K562 (cell line): Measurements from ENCODE around the gene ELMOD1. TPM values are rescaled to one million over a fixed set of nuclear protein-coding genes. Genes with fewer than 3 reads are reported as not detected.

Source experiments
- ATAC-seq: fragments of 200-7000 bp; cut with Tn5 transposase; 3 replicates; pipeline ENCODE4 v1.9.1; 2020; ENCODE audit warnings: moderate library complexity
- BruUV-seq: library from RNA; stranded (reverse); fragments of 400-500 nt; replicated peaks from 2 replicates; lab custom pipeline; 2021; lab: Mats Ljungman, UMichigan
- CTCF ChIA-PET: fragments of 300-600 bp; formaldehyde crosslinking; extraction: SDS; loops from one replicate; lab custom pipeline; 2021; ENCODE audit warnings: low intra/inter-chr PET ratio; lab: Yijun Ruan, JAX
- POLR2A ChIA-PET: fragments of 300-600, 350-650 bp; sonication (Branson Sonifier 250); formaldehyde crosslinking; extraction: SDS; loops from one replicate; lab custom pipeline; 2021; ENCODE audit warnings: antibody characterized with exemption, inconsistent platforms; lab: Yijun Ruan, JAX
- DNase-seq, 4 experiments: peaks; one replicate each; pipeline versions ENCODE4 v3.0.0 to v3.0.0-alpha.2; 2011 to 2018; ENCODE audit warnings: low spot score in 3 of 4, mixed read lengths in 3 of 4; ENCODE audit errors: extremely low read depth in 1 of 4
- FAIRE-seq: peaks from 2 replicates; lab custom pipeline; 2011; peaks lifted over from hg19 to GRCh38; lab: Jason Lieb, UNC
- H2AFZ ChIP-seq: 2 replicates; pipeline ENCODE4 v1.6.0; 2011; ENCODE audit warnings: low read depth, low read length, control low read depth, inconsistent platforms
- H3K27ac ChIP-seq: fragments of 200-600 bp; 3 replicates; pipeline ENCODE4 v1.8.0; 2011; ENCODE audit warnings: low read depth, mild to moderate bottlenecking, control low read depth, inconsistent platforms, low read length, moderate library complexity, mixed read lengths; ENCODE audit errors: extremely low read depth
- H3K27me3 ChIP-seq, 2 experiments: fragments of 300-600 bp in 1 of 2; 2 replicates in 1 of 2; 3 replicates in 1 of 2; pipeline versions ENCODE4 v1.6.0 to v1.8.0; 2011; ENCODE audit warnings: inconsistent platforms in 2 of 2, low read length in 2 of 2, mild to moderate bottlenecking in 1 of 2, mixed read lengths in 1 of 2, moderate library complexity in 1 of 2; ENCODE audit not compliant: control insufficient read depth in 2 of 2, insufficient read depth in 2 of 2
- H3K36me3 ChIP-seq: fragments of 300-600 bp; 3 replicates; pipeline ENCODE4 v1.8.0; 2011; ENCODE audit warnings: mild to moderate bottlenecking, low read length, inconsistent platforms; ENCODE audit not compliant: control insufficient read depth, insufficient read depth
- H3K4me1 ChIP-seq, 2 experiments: fragments of 200-600 bp in 1 of 2; replicated peaks in 1 of 2; 2 replicates in 1 of 2; 3 replicates in 1 of 2; pipeline versions ENCODE4 v1.5.1 to v1.8.0; 2011; ENCODE audit warnings: inconsistent platforms in 2 of 2, low read length in 2 of 2, mild to moderate bottlenecking in 1 of 2, mixed read lengths in 1 of 2, moderate library complexity in 1 of 2; ENCODE audit not compliant: control insufficient read depth in 2 of 2, insufficient read depth in 2 of 2
- H3K4me2 ChIP-seq: 2 replicates; pipeline ENCODE4 v1.6.1; 2011; ENCODE audit warnings: low read length, control low read depth, inconsistent platforms, mixed read lengths; ENCODE audit not compliant: insufficient read depth
- H3K4me3 ChIP-seq: fragments of 200-600 bp; sonication (generic), shearing (Covaris generic); 2 replicates; pipeline ENCODE4 v1.5.1; 2016; ENCODE audit warnings: control low read depth, inconsistent platforms
- H3K79me2 ChIP-seq: fragments of 200-600 bp; 3 replicates; pipeline ENCODE4 v1.8.0; 2011; ENCODE audit warnings: low read length, inconsistent platforms; ENCODE audit not compliant: control insufficient read depth, insufficient read depth
- H3K9ac ChIP-seq, 2 experiments: 2 replicates each; pipeline versions ENCODE4 v1.6.0 to v1.6.1; 2011; ENCODE audit warnings: low read depth in 2 of 2, low read length in 2 of 2, control low read depth in 1 of 2, inconsistent platforms in 1 of 2, mild to moderate bottlenecking in 1 of 2, mixed read lengths in 1 of 2; ENCODE audit not compliant: insufficient read depth in 1 of 2
- H3K9me1 ChIP-seq: one replicate; pipeline ENCODE4 v1.6.0; 2011; ENCODE audit warnings: inconsistent platforms, mild to moderate bottlenecking, low read length, moderate library complexity; ENCODE audit not compliant: control insufficient read depth, insufficient read depth
- H3K9me3 ChIP-seq: replicated peaks from 2 replicates; pipeline ENCODE4 v1.5.1; 2011; ENCODE audit warnings: low read depth, low read length, inconsistent platforms; ENCODE audit not compliant: control insufficient read depth, insufficient read depth
- H4K20me1 ChIP-seq: replicated peaks from 2 replicates; pipeline ENCODE4 v1.6.1; 2011; ENCODE audit warnings: low read length, inconsistent platforms, mixed read lengths; ENCODE audit not compliant: control insufficient read depth, insufficient read depth
- CEBPB ChIP-seq: fragments of 450-650 bp; IDR thresholded peaks from 2 replicates; pipeline ENCODE4 v1.6.1; 2016; ENCODE audit warnings: missing genetic modification characterization, missing compliant biosample characterization
- CREB1 ChIP-seq, 2 experiments: sonication (generic) in 1 of 2; formaldehyde crosslinking in 1 of 2; IDR thresholded peaks; 2 replicates each; pipeline versions ENCODE4 v1.6.1 to v1.8.0; 2012 to 2022; ENCODE audit warnings: inconsistent platforms in 1 of 2, mild to moderate bottlenecking in 1 of 2, missing genetic modification reagents in 1 of 2, moderate library complexity in 1 of 2
- EP300 ChIP-seq: IDR thresholded peaks from 2 replicates; pipeline ENCODE4 v1.6.1; 2012; ENCODE audit warnings: low read length, improper control_type of control experiment
- JUND ChIP-seq, 2 experiments: IDR thresholded peaks; 2 replicates in 1 of 2; 3 replicates in 1 of 2; pipeline ENCODE4 v1.6.1; 2011; ENCODE audit warnings: borderline replicate concordance in 2 of 2, low read depth in 2 of 2, low read length in 2 of 2, improper control_type of control experiment in 1 of 2, missing biosample characterization in 1 of 2, missing genetic modification characterization in 1 of 2, missing genetic modification reagents in 1 of 2
- KLF16 ChIP-seq: IDR thresholded peaks from 2 replicates; pipeline ENCODE4 v1.6.1; 2016; ENCODE audit warnings: antibody characterized with exemption
- MTA3 ChIP-seq: fragments of 450-650 bp; formaldehyde crosslinking; IDR thresholded peaks from 2 replicates; pipeline ENCODE4 v1.6.1; 2017; ENCODE audit warnings: mild to moderate bottlenecking, borderline replicate concordance
- NFXL1 ChIP-seq: fragments of 450-650 bp; formaldehyde crosslinking; IDR thresholded peaks from 2 replicates; pipeline ENCODE4 v1.4.0; 2021; ENCODE audit warnings: mild to moderate bottlenecking
- SAP30 ChIP-seq: fragments of 200-600 bp; sonication (generic); IDR thresholded peaks from 2 replicates; pipeline ENCODE4 v1.6.1; 2012; ENCODE audit warnings: borderline replicate concordance, low read depth, mild to moderate bottlenecking, moderate library complexity, low read length, control low read depth, inconsistent platforms; ENCODE audit not compliant: insufficient read depth, poor library complexity, severe bottlenecking
- TARDBP ChIP-seq: fragments of 450-650 bp; IDR thresholded peaks from 2 replicates; pipeline ENCODE4 v1.6.1; 2016
- TEAD1 ChIP-seq, 2 experiments: fragments of 450-650 bp in 1 of 2; sonication (generic) in 1 of 2; formaldehyde crosslinking; IDR thresholded peaks; 2 replicates each; pipeline versions ENCODE4 v1.4.0 to v1.8.0; 2020 to 2022; ENCODE audit warnings: mild to moderate bottlenecking in 2 of 2, missing genetic modification reagents in 1 of 2
- U2AF1 ChIP-seq: fragments of 200-400 bp; formaldehyde crosslinking; optimal IDR thresholded peaks from 2 replicates; pipeline ENCODE3; 2017; ENCODE audit warnings: mild to moderate bottlenecking, low read depth, low read length, moderate library complexity
- ZNF507 ChIP-seq: conservative IDR thresholded peaks from 2 replicates; pipeline ENCODE4 v1.6.1; 2017; ENCODE audit warnings: missing genetic modification characterization, missing compliant biosample characterization
- WGBS: fragments of 100-300 bp; shearing (Covaris generic); methylation state at CpG from one replicate; pipeline ENCODE4 v1.1.6; 2016; ENCODE audit warnings: low coverage, mixed read lengths; ENCODE audit not compliant: insufficient coverage; ENCODE audit errors: missing lambda C conversion rate; 5-methylcytosine and 5-hydroxymethylcytosine counted together
- in situ Hi-C: fragments of 300-500 bp; cut with MboI; formaldehyde crosslinking; loops from 4 replicates; pipeline ENCODE4 v1.15.0; 2018; ENCODE audit warnings: inconsistent platforms, mixed read lengths
- intact Hi-C: fragments of 100-400 bp; cut with micrococcal nuclease; formaldehyde crosslinking; loops from 2 replicates; pipeline ENCODE4 v1.14.2; 2022
- polyA plus RNA-seq, 8 experiments: library from polyadenylated mRNA; depleted of rRNA in 4 of 8; stranded (reverse) in 5 of 8; unstranded in 3 of 8; fragments of >200 nt; fragmentation: Nextera tagmentation in 2 of 8; fragmentation: Illumina TruSeq in 1 of 8; extraction: Ambion mirVana in 2 of 8; extraction: Trizol in 1 of 8; gene quantifications; 2 replicates each; pipeline versions ENCODE4 v1.2.1 to v1.2.3, GENCODE V29; 2011 to 2014; ENCODE audit warnings: inconsistent platforms in 1 of 8, missing spikeins in 1 of 8
- total RNA-seq, 7 experiments: library from RNA; depleted of rRNA in 6 of 7; stranded (reverse); fragments of >200 nt in 6 of 7; fragmentation: Illumina TruSeq in 2 of 7; extraction: Trizol in 2 of 7; gene quantifications; 2 replicates each; pipeline versions ENCODE4 v1.2.1 to v1.2.3, GENCODE V29; 2011 to 2021; ENCODE audit warnings: low replicate concordance in 1 of 7
- TF ChIP-seq, protein P1 (sequence below): sonication (generic); formaldehyde crosslinking; IDR thresholded peaks from 2 replicates; pipeline ENCODE4 v1.8.1; 2023; ENCODE audit warnings: missing genetic modification reagents, mild to moderate bottlenecking, borderline replicate concordance
- TF ChIP-seq, protein P2 (sequence below): sonication (generic); formaldehyde crosslinking; IDR thresholded peaks from 2 replicates; pipeline ENCODE4 v1.8.1; 2023; ENCODE audit warnings: mild to moderate bottlenecking, missing genetic modification reagents

Gene ELMOD1
- total and polyA plus RNA-seq, 9 of the 15 experiments (the other 6 are each of a cell fraction or from before 2014, with no cell fraction given) = not detected

DNA sequence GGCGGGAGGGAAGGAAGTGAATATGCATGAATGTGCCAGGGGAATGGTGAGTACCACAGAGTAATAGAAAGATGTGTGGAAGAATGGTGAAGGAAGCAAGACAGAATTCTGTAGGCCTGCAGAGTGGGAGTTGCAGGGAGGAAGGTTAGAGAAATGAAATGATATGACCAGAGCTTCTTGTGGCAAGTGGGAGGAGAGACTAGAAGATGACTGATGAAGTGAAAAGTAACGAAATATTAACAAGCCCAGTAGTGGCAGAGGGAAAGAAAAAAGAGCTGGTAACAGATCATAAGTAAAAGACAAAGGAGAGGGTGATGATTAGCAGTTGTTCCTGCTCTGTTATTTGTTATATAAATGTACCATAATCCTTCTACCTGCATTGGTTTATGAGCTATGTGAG is 24.4 kb upstream of the ELMOD1 start:
- no peaks in the 10 kb centered on the region for H3K36me3 ChIP-seq
- H3K4me1 ChIP-seq = peaks cover 9 to 25% of the 10 kb centered on the region in 2 experiments
- no peaks in the 10 kb centered on the region for H3K9me1 ChIP-seq
- peak overlapping the region; percentile 86 for H3K27ac ChIP-seq
- H3K9ac ChIP-seq = no peak overlapping the region
- CTCF ChIA-PET = no interaction called here
- H3K9me3 ChIP-seq = no peaks in the 10 kb centered on the region
- peak in 2 of 4 experiments; percentile 24 to 34 for DNase-seq
- POLR2A ChIA-PET = interaction anchor here (0.9 to 1.5 kb wide), 2 partner anchors 10 to 17 kb away, joined by 3 to 5 read pairs; no protein-coding TSS in a partner anchor
- peak overlapping the region; percentile 91 for H3K4me2 ChIP-seq
- no peak overlapping the region for H3K4me3 ChIP-seq
- no peaks in the 10 kb centered on the region for H3K27me3 ChIP-seq
- peak overlapping the region; percentile 99 for H2AFZ ChIP-seq
- FAIRE-seq = no peak
- H3K79me2 ChIP-seq = peaks cover 33% of the 10 kb centered on the region
- WGBS = 29% methylated on average over 2 of the region's 2 CpGs
- no TSS peak for BruUV-seq
- no peaks in the 10 kb centered on the region for H4K20me1 ChIP-seq
- in situ Hi-C loops (no loop called here), intact Hi-C loops (loop anchor here (1.0 to 5.0 kb wide), 3 partner anchors 9 to 331 kb away; partner anchors contain the start of gene SLC35F2)
- peak; percentile 3; the same call in 2 of the 3 replicates for ATAC-seq
- TF ChIP-seq, protein P1, sequence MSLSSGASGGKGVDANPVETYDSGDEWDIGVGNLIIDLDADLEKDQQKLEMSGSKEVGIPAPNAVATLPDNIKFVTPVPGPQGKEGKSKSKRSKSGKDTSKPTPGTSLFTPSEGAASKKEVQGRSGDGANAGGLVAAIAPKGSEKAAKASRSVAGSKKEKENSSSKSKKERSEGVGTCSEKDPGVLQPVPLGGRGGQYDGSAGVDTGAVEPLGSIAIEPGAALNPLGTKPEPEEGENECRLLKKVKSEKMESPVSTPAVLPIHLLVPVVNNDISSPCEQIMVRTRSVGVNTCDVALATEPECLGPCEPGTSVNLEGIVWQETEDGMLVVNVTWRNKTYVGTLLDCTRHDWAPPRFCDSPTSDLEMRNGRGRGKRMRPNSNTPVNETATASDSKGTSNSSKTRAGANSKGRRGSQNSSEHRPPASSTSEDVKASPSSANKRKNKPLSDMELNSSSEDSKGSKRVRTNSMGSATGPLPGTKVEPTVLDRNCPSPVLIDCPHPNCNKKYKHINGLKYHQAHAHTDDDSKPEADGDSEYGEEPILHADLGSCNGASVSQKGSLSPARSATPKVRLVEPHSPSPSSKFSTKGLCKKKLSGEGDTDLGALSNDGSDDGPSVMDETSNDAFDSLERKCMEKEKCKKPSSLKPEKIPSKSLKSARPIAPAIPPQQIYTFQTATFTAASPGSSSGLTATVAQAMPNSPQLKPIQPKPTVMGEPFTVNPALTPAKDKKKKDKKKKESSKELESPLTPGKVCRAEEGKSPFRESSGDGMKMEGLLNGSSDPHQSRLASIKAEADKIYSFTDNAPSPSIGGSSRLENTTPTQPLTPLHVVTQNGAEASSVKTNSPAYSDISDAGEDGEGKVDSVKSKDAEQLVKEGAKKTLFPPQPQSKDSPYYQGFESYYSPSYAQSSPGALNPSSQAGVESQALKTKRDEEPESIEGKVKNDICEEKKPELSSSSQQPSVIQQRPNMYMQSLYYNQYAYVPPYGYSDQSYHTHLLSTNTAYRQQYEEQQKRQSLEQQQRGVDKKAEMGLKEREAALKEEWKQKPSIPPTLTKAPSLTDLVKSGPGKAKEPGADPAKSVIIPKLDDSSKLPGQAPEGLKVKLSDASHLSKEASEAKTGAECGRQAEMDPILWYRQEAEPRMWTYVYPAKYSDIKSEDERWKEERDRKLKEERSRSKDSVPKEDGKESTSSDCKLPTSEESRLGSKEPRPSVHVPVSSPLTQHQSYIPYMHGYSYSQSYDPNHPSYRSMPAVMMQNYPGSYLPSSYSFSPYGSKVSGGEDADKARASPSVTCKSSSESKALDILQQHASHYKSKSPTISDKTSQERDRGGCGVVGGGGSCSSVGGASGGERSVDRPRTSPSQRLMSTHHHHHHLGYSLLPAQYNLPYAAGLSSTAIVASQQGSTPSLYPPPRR (CRISPR knock-in tag) = no peak
- no peak for TF ChIP-seq CEBPB (tag)
- TF ChIP-seq TARDBP = no peak
- no peak for TF ChIP-seq SAP30
- TF ChIP-seq, protein P2, sequence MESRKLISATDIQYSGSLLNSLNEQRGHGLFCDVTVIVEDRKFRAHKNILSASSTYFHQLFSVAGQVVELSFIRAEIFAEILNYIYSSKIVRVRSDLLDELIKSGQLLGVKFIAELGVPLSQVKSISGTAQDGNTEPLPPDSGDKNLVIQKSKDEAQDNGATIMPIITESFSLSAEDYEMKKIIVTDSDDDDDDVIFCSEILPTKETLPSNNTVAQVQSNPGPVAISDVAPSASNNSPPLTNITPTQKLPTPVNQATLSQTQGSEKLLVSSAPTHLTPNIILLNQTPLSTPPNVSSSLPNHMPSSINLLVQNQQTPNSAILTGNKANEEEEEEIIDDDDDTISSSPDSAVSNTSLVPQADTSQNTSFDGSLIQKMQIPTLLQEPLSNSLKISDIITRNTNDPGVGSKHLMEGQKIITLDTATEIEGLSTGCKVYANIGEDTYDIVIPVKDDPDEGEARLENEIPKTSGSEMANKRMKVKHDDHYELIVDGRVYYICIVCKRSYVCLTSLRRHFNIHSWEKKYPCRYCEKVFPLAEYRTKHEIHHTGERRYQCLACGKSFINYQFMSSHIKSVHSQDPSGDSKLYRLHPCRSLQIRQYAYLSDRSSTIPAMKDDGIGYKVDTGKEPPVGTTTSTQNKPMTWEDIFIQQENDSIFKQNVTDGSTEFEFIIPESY (CRISPR knock-in tag) = no peak
- TF ChIP-seq JUND (IDR thresholded peaks at IDR 0.05; ENCODE audit: borderline replicate concordance, low read depth, low read length) = peak; percentile 15; the same call in 1 of the 2 replicates
- no peak for TF ChIP-seq JUND (tag; IDR thresholded peaks at IDR 0.05; ENCODE audit: borderline replicate concordance, low read depth, low read length)
- no peak for TF ChIP-seq TEAD1 (CRISPR knock-in tag; IDR thresholded peaks at IDR 0.05)
- TF ChIP-seq ZNF507 (tag) = no peak
- no peak for TF ChIP-seq NFXL1 (CRISPR knock-in tag)
- peak; percentile 45; the same call in 1 of the 2 replicates for TF ChIP-seq EP300
- no peak for TF ChIP-seq CREB1 (IDR thresholded peaks at IDR 0.05)
- TF ChIP-seq CREB1 (CRISPR knock-in tag; IDR thresholded peaks at IDR 0.05) = no peak
- no peak for TF ChIP-seq U2AF1
- no peak for TF ChIP-seq MTA3
- 0 out of 2 replicates have a peak, but pooled peaks have one; percentile 7 for TF ChIP-seq KLF16
